H1 (cell line): ENCODE results near the gene LCAT. TPM values are rescaled to one million over a fixed set of nuclear protein-coding genes. Genes with fewer than 3 reads are reported as not detected.

Source experiments
- CTCF ChIA-PET: fragments of 300-600 bp; sonication (Branson Sonifier 250); formaldehyde crosslinking; loops from one replicate; lab custom pipeline; 2021; ENCODE audit not compliant: partially characterized antibody; lab: Charles Lee
- POLR2A ChIA-PET: fragments of 300-600 bp; sonication (Branson Sonifier 250); formaldehyde crosslinking; loops from one replicate; lab custom pipeline; 2021; ENCODE audit warnings: inconsistent platforms; ENCODE audit not compliant: partially characterized antibody; lab: Charles Lee
- DNase-seq, 2 experiments: peaks; one replicate each; pipeline versions ENCODE4 v3.0.0 to v3.0.0-alpha.2; 2010 to 2022; ENCODE audit warnings: low spot score in 2 of 2, low read depth in 1 of 2, mixed read lengths in 1 of 2
- FAIRE-seq: peaks from 2 replicates; lab custom pipeline; 2011; peaks lifted over from hg19 to GRCh38; lab: Jason Lieb, UNC
- H2AFZ ChIP-seq: 2 replicates; pipeline ENCODE4 v1.8.1; 2012; ENCODE audit warnings: low read length, inconsistent platforms
- H2AK5ac ChIP-seq: 2 replicates; pipeline ENCODE4 v1.6.1; 2013; ENCODE audit warnings: low read depth, low read length
- H2BK120ac ChIP-seq: replicated peaks from 2 replicates; pipeline ENCODE3; 2013; ENCODE audit warnings: low read depth, low read length, inconsistent platforms
- H2BK12ac ChIP-seq: 2 replicates; pipeline ENCODE4 v1.6.1; 2013; ENCODE audit warnings: low read depth, low read length
- H2BK15ac ChIP-seq: 2 replicates; pipeline ENCODE4 v1.6.1; 2013; ENCODE audit warnings: low read length
- H2BK20ac ChIP-seq: 2 replicates; pipeline ENCODE4 v1.6.1; 2013; ENCODE audit warnings: low read length
- H2BK5ac ChIP-seq: 2 replicates; pipeline ENCODE4 v1.6.1; 2013; ENCODE audit warnings: low read depth, low read length
- H3K14ac ChIP-seq: 2 replicates; pipeline ENCODE4 v1.6.1; 2013; ENCODE audit warnings: inconsistent platforms; ENCODE audit not compliant: insufficient read length
- H3K18ac ChIP-seq: 2 replicates; pipeline ENCODE4 v1.6.1; 2013; ENCODE audit warnings: low read length; ENCODE audit errors: extremely low read depth
- H3K23ac ChIP-seq: 2 replicates; pipeline ENCODE4 v1.6.1; 2013; ENCODE audit warnings: inconsistent platforms; ENCODE audit not compliant: insufficient read length
- H3K23me2 ChIP-seq: 2 replicates; pipeline ENCODE4 v1.6.1; 2013; ENCODE audit warnings: low read depth, low read length
- H3K27ac ChIP-seq: 2 replicates; pipeline ENCODE4 v1.6.1; 2011; ENCODE audit warnings: low read depth, low read length, inconsistent platforms
- H3K27me3 ChIP-seq, 4 experiments: replicated peaks in 1 of 4; 1 replicate in 1 of 4; 2 replicates in 3 of 4; pipeline versions ENCODE4 v1.6.1 to v1.8.1; 2011 to 2013; ENCODE audit warnings: low read length in 3 of 4, mild to moderate bottlenecking in 3 of 4, inconsistent platforms in 2 of 4, mixed read lengths in 2 of 4, moderate library complexity in 1 of 4; ENCODE audit not compliant: control insufficient read depth in 3 of 4, insufficient read depth in 3 of 4; ENCODE audit errors: extremely low read depth in 1 of 4
- H3K36me3 ChIP-seq, 4 experiments: 2 replicates each; pipeline versions ENCODE4 v1.6.1 to v1.8.1; 2011 to 2013; ENCODE audit warnings: mild to moderate bottlenecking in 4 of 4, low read length in 3 of 4, moderate library complexity in 2 of 4, control low read depth in 1 of 4, inconsistent platforms in 1 of 4; ENCODE audit not compliant: insufficient read depth in 4 of 4, control insufficient read depth in 2 of 4
- H3K4ac ChIP-seq: replicated peaks from 2 replicates; pipeline ENCODE3; 2013; ENCODE audit warnings: low read length, low read depth, mixed read lengths, inconsistent platforms; ENCODE audit not compliant: insufficient read length
- H3K4me1 ChIP-seq, 4 experiments: replicated peaks in 1 of 4; 1 replicate in 1 of 4; 2 replicates in 3 of 4; pipeline versions ENCODE4 v1.6.1 to v1.8.1; 2011 to 2013; ENCODE audit warnings: low read length in 3 of 4, inconsistent platforms in 2 of 4, mixed read lengths in 1 of 4; ENCODE audit not compliant: insufficient read depth in 4 of 4, control insufficient read depth in 3 of 4
- H3K4me2 ChIP-seq, 2 experiments: 2 replicates each; pipeline versions ENCODE4 v1.6.1 to v1.8.1; 2011 to 2013; ENCODE audit warnings: low read depth in 2 of 2, low read length in 2 of 2, control low read depth in 1 of 2, inconsistent platforms in 1 of 2, mild to moderate bottlenecking in 1 of 2; ENCODE audit not compliant: insufficient read depth in 1 of 2
- H3K4me3 ChIP-seq, 4 experiments: fragments of 200-600, 300-600 bp in 1 of 4; sonication (generic), shearing (Covaris generic), sonication (Bioruptor Twin) in 1 of 4; 2 replicates each; pipeline versions ENCODE4 v1.5.1 to v1.8.1; 2011 to 2016; ENCODE audit warnings: low read length in 4 of 4, low read depth in 3 of 4, control low read depth in 2 of 4, inconsistent platforms in 2 of 4, mild to moderate bottlenecking in 2 of 4, mixed read lengths in 1 of 4, moderate library complexity in 1 of 4; ENCODE audit not compliant: insufficient read depth in 2 of 4; ENCODE audit errors: extremely low read depth in 1 of 4
- H3K56ac ChIP-seq: replicated peaks from 2 replicates; pipeline ENCODE3; 2013; ENCODE audit warnings: low read depth, mild to moderate bottlenecking, mixed read lengths, low read length, inconsistent platforms; ENCODE audit not compliant: insufficient read length
- H3K79me1 ChIP-seq: 2 replicates; pipeline ENCODE4 v1.6.1; 2013; ENCODE audit warnings: low read depth, low read length, control low read depth
- H3K79me2 ChIP-seq, 2 experiments: 2 replicates each; pipeline versions ENCODE4 v1.6.1 to v1.8.1; 2012 to 2013; ENCODE audit warnings: low read length in 2 of 2, mild to moderate bottlenecking in 2 of 2, inconsistent platforms in 1 of 2; ENCODE audit not compliant: insufficient read depth in 2 of 2, control insufficient read depth in 1 of 2
- H3K9ac ChIP-seq, 4 experiments: replicated peaks in 1 of 4; 1 replicate in 1 of 4; 2 replicates in 3 of 4; pipeline versions ENCODE4 v1.6.1 to v1.8.1; 2011 to 2013; ENCODE audit warnings: low read depth in 3 of 4, low read length in 3 of 4, control low read depth in 2 of 4, mild to moderate bottlenecking in 2 of 4, moderate library complexity in 2 of 4, inconsistent platforms in 1 of 4; ENCODE audit errors: extremely low read depth in 1 of 4
- H3K9me3 ChIP-seq, 2 experiments: 2 replicates each; pipeline versions ENCODE4 v1.6.1 to v1.8.1; 2012 to 2013; ENCODE audit warnings: mild to moderate bottlenecking in 2 of 2, moderate library complexity in 2 of 2, control low read depth in 1 of 2, inconsistent platforms in 1 of 2, low read depth in 1 of 2, low read length in 1 of 2, mixed read lengths in 1 of 2; ENCODE audit not compliant: insufficient read depth in 2 of 2
- H4K20me1 ChIP-seq, 2 experiments: replicated peaks in 1 of 2; 2 replicates each; pipeline versions ENCODE3 to v1.8.1; 2011 to 2013; ENCODE audit warnings: inconsistent platforms in 2 of 2, low read length in 2 of 2, mild to moderate bottlenecking in 1 of 2; ENCODE audit not compliant: insufficient read depth in 2 of 2, control insufficient read depth in 1 of 2
- H4K5ac ChIP-seq: 2 replicates; pipeline ENCODE4 v1.6.1; 2013; ENCODE audit warnings: low read length, low read depth, mixed read lengths, inconsistent platforms; ENCODE audit not compliant: insufficient read length
- H4K8ac ChIP-seq: 2 replicates; pipeline ENCODE4 v1.8.0; 2013; ENCODE audit warnings: mild to moderate bottlenecking, moderate library complexity, low read length, inconsistent platforms; ENCODE audit not compliant: insufficient read depth; ENCODE audit errors: extremely low read depth
- H4K91ac ChIP-seq: replicated peaks from 2 replicates; pipeline ENCODE3; 2013; ENCODE audit warnings: low read length, mixed read lengths, inconsistent platforms; ENCODE audit not compliant: insufficient read length
- POLR2A ChIP-seq, 2 experiments: IDR thresholded peaks; 1 replicate in 1 of 2; 2 replicates in 1 of 2; pipeline ENCODE4 v1.6.1; 2011; ENCODE audit warnings: low read depth in 2 of 2, low read length in 2 of 2, mild to moderate bottlenecking in 2 of 2; ENCODE audit errors: control extremely low read depth in 1 of 2
- SAP30 ChIP-seq: fragments of 300-600 bp; sonication (generic); IDR thresholded peaks from 2 replicates; pipeline ENCODE4 v1.7.1; 2012; ENCODE audit warnings: low read length, moderate library complexity, mild to moderate bottlenecking, inconsistent platforms; ENCODE audit not compliant: insufficient read depth, insufficient replicate concordance
- WGBS, 2 experiments: shearing (Covaris generic) in 1 of 2; methylation state at CpG; one replicate each; pipeline versions ENCODE4 v1.1.6 to v1.1.7; 2013 to 2015; ENCODE audit warnings: low lambda C conversion rate in 2 of 2, mixed read lengths in 2 of 2, inconsistent platforms in 1 of 2, low coverage in 1 of 2, missing lambda C conversion rate in 1 of 2; ENCODE audit not compliant: insufficient replicate concordance in 2 of 2, insufficient coverage in 1 of 2, insufficient read length in 1 of 2; ENCODE audit errors: extremely low coverage in 1 of 2, missing lambda C conversion rate in 1 of 2; 5-methylcytosine and 5-hydroxymethylcytosine counted together
- polyA plus RNA-seq, 7 experiments: library from polyadenylated mRNA; depleted of rRNA in 3 of 7; stranded (reverse) in 5 of 7; unstranded in 2 of 7; fragments of >200 nt in 5 of 7; fragments of 200-250 nt in 2 of 7; gene quantifications; 1 replicate in 5 of 7; 2 replicates in 1 of 7; 4 replicates in 1 of 7; pipeline versions ENCODE4 v1.2.1 to v1.2.3, GENCODE V29; 2011 to 2013; ENCODE audit warnings: missing spikeins in 2 of 7, mixed read lengths in 2 of 7
- total RNA-seq: library from RNA; stranded (reverse); fragmentation: NEBNext Ultra II Directional; extraction: Animal tissue kit (Norgen Biotek cat#: 25700); gene quantifications from 2 replicates; pipeline ENCODE4 v1.2.1, GENCODE V29; 2021

Gene LCAT
- total and polyA plus RNA-seq, 2 of the 8 experiments (the other 6 are each of a cell fraction or from before 2014, with no cell fraction given): 9.4 to 19.6 TPM

DNA sequence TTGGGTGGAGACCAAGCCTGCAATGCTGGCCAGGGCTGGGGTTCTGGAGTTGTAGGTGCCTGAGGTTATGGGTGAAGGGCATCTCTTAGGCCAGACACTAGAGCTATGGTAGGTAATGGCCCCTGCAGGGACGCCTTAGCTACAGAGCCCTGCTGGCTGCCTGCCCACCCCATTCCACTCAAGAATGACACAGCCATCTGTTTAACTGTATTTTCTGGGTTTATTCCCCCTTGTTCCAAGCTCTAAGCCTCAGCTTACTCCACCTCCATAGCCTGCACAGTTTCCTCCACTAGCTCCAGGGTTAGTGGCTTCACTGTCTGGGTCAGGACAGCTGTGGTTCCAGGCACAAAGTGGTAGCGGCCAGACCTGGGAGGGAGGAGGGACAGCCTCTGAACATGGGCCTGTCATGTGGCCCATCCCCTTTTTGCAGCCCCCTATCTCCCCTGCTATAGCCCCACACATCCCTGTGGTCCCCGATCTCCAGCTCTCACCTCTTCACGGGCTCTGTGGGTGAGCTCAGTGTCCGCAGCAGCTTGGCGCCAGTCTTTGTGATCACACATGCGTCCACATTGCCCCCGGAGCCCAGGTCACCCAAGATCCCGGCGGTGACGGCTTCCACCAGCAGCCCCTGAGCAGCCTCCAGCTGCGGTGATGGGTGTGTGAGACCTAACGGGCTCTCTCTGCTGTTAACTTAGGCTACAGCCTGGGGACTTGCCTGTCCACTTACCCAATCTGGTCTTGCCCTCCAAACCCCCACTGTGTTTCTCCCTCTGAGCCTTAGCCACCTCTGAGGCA, 9.4 kb downstream of the LCAT start:
- Histone ChIP-seq H2BK15ac (no peak overlapping the region), H2BK5ac (no peak overlapping the region), H3K27ac (no peak overlapping the region), H2BK120ac (no peak overlapping the region), H3K79me1 (peaks cover 4% of the 10 kb centered on the region; the same call in 1 of the 2 replicates), H3K14ac (no peak overlapping the region), H3K56ac (peak overlapping the region; percentile 54), H3K23me2 (peaks cover 18% of the 10 kb centered on the region), H3K4me1 (peaks cover 0 to 15% (median 8%) of the 10 kb centered on the region in 4 experiments; a peak in 5 of 7 replicates), H3K18ac (no peak overlapping the region), H2BK20ac (no peak overlapping the region), H3K27me3 (no peaks in the 10 kb centered on the region), H3K9ac (peak overlapping the region in 3 of 4 experiments; percentile 67 to 78 (median 77); a peak in 4 of 7 replicates), H4K20me1 (peaks cover 1 to 11% of the 10 kb centered on the region in 2 experiments), H4K5ac (no peak overlapping the region), H3K79me2 (0 out of 4 replicates have a peak, but pooled peaks cover 0 to 3% of the 10 kb centered on the region in 2 experiments), H3K23ac (no peak overlapping the region), H4K91ac (peak overlapping the region; percentile 92), H4K8ac (peak overlapping the region; percentile 81), H2AK5ac (no peak overlapping the region), H3K4me2 (peak overlapping the region; percentile 96)
- ChIA-PET POLR2A (interaction anchor here (0.6 to 4.2 kb wide), 27 partner anchors 8 to 286 kb away, joined by 3 to 47 read pairs (median 5); partner anchors contain the start of genes CENPT, EDC4, LCAT and NRN1L), CTCF (interaction anchor here (0.7 to 27.1 kb wide), 25 partner anchors 8 to 413 kb away, joined by 3 to 623 read pairs (median 4); partner anchors contain the start of genes C16orf86, EDC4, ENKD1 and LCAT)
- no peak for FAIRE-seq
- WGBS, 2 experiments: 70% methylated on average over 13 of the region's 13 CpGs; no CpG with 5 or more reads in 1 of the 2 experiments
- no peak for DNase-seq
- no peak for TF ChIP-seq SAP30
- peak in 1 of 2 experiments; percentile 47; a peak in 1 of 3 replicates for TF ChIP-seq POLR2A (IDR thresholded peaks at IDR 0.05; ENCODE audit: control extremely low read depth in 1 of 2, low read depth in 2 of 2, low read length in 2 of 2)
- TF ChIP-seq, all 59 proteins: peak for 1
- Histone ChIP-seq H3K36me3 (no peaks in the 10 kb centered on the region), H2BK12ac (0 out of 2 replicates have a peak overlapping the region, but pooled peaks have one; percentile 20), H3K4ac (no peak overlapping the region), H3K9me3 (no peaks in the 10 kb centered on the region), H2AFZ (no peak overlapping the region), H3K4me3 (peak overlapping the region; percentile 69 to 98 (median 92); a peak in 7 of 8 replicates)
